CD4-positive, alpha-beta T cell (primary cell): Measurements from ENCODE around the gene HAPSTR1. TPM values are rescaled to one million over a fixed set of nuclear protein-coding genes. Genes with fewer than 3 reads are reported as not detected.

Source experiments
- ATAC-seq: fragments of 200-7000 bp; cut with Tn5 transposase; one replicate; pipeline ENCODE4 v1.10.0; 2022; ENCODE audit warnings: mild to moderate bottlenecking; ENCODE audit not compliant: poor library complexity
- CTCF ChIA-PET: fragments of 350-600 bp; sonication (Branson Sonifier 250); formaldehyde crosslinking; loops from one replicate; lab custom pipeline; 2021; ENCODE audit warnings: antibody characterized with exemption, inconsistent platforms; lab: Charles Lee
- POLR2A ChIA-PET: fragments of 350-600 bp; sonication (Branson Sonifier 250); formaldehyde crosslinking; loops from one replicate; lab custom pipeline; 2021; ENCODE audit warnings: antibody characterized with exemption, inconsistent platforms; lab: Charles Lee
- DNase-seq, 14 experiments: peaks; one replicate each; pipeline ENCODE4 v3.0.0-alpha.2; 2013 to 2020; ENCODE audit warnings: mixed read lengths in 2 of 14
- H3K27ac ChIP-seq, 2 donors: one replicate each; pipeline versions ENCODE4 v1.5.1 to v1.7.0; 2013; ENCODE audit warnings: low read length in 2 of 2, low read depth in 1 of 2, mild to moderate bottlenecking in 1 of 2
- H3K27me3 ChIP-seq, 2 experiments: 1 replicate in 1 of 2; 2 replicates in 1 of 2; pipeline versions ENCODE4 v1.6.1 to v1.7.0; 2013; ENCODE audit warnings: low read length in 2 of 2, control low read depth in 1 of 2, mild to moderate bottlenecking in 1 of 2, moderate library complexity in 1 of 2; ENCODE audit not compliant: insufficient read depth in 2 of 2, control insufficient read depth in 1 of 2
- H3K36me3 ChIP-seq: one replicate; pipeline ENCODE4 v1.6.1; 2013; ENCODE audit warnings: low read length, control low read depth; ENCODE audit not compliant: insufficient read depth
- H3K4me1 ChIP-seq: one replicate; pipeline ENCODE4 v1.6.1; 2013; ENCODE audit warnings: low read length, control low read depth; ENCODE audit not compliant: insufficient read depth
- H3K4me3 ChIP-seq: one replicate; pipeline ENCODE4 v1.5.1; 2013; ENCODE audit warnings: mild to moderate bottlenecking, low read length, moderate library complexity
- H3K9me3 ChIP-seq, 2 experiments: 1 replicate in 1 of 2; 2 replicates in 1 of 2; pipeline versions ENCODE4 v1.6.1 to v1.7.0; 2013; ENCODE audit warnings: low read length in 2 of 2, mild to moderate bottlenecking in 2 of 2, control low read depth in 1 of 2, moderate library complexity in 1 of 2; ENCODE audit not compliant: control insufficient read depth in 1 of 2, insufficient read depth in 1 of 2
- H3K27ac Mint-ChIP-seq: one replicate; pipeline ENCODE4 v1.8.0; 2020; ENCODE audit warnings: mixed read lengths
- H3K27me3 Mint-ChIP-seq: one replicate; pipeline ENCODE4 v1.8.0; 2021; ENCODE audit warnings: mixed read lengths
- H3K36me3 Mint-ChIP-seq: one replicate; pipeline ENCODE4 v1.8.0; 2021; ENCODE audit warnings: low read depth, mixed read lengths
- H3K4me1 Mint-ChIP-seq: one replicate; pipeline ENCODE4 v1.8.0; 2021; ENCODE audit warnings: low read depth, mixed read lengths
- H3K4me3 Mint-ChIP-seq: one replicate; pipeline ENCODE4 v1.8.0; 2020; ENCODE audit warnings: mild to moderate bottlenecking, mixed read lengths
- H3K9me3 Mint-ChIP-seq: one replicate; pipeline ENCODE4 v1.8.0; 2020; ENCODE audit warnings: mixed read lengths
- intact Hi-C, 2 experiments: fragments of 100-400 bp; cut with DNase I in 1 of 2; cut with micrococcal nuclease in 1 of 2; formaldehyde crosslinking; loops; one replicate each; pipeline versions ENCODE4 v1.15.1 to v1.9.0; 2023 to 2025; cut with DNase I, micrococcal nuclease
- total RNA-seq, 174 experiments: library from RNA in 2 of 174; stranded (reverse) in 2 of 174; gene quantifications; one replicate each; pipeline ENCODE4 v1.2.3 and lab custom pipeline; 2021 to 2026
- TF ChIP-seq, protein P1 (sequence below): fragments of 200-600 bp; IDR thresholded peaks from one replicate; pipeline ENCODE4 v1.8.0; 2022; ENCODE audit warnings: antibody characterized with exemption, mild to moderate bottlenecking

HAPSTR1 gene
- total RNA-seq, 2 experiments from 2014 or later = 152 to 153 TPM

GRCh38 chr16:9114842-9115241, 23.4 kb downstream of the HAPSTR1 start:
- H3K9me3 Mint-ChIP-seq = no peaks in the 10 kb centered on the region
- DNase-seq = no peak
- peaks cover 53% of the 10 kb centered on the region for H3K36me3 ChIP-seq
- peaks cover 19% of the 10 kb centered on the region for H3K4me1 ChIP-seq
- H3K4me3 Mint-ChIP-seq = no peak overlapping the region
- H3K27ac Mint-ChIP-seq = peak overlapping the region; percentile 73
- ATAC-seq = no peak
- H3K4me1 Mint-ChIP-seq = peaks cover 81% of the 10 kb centered on the region
- no peaks in the 10 kb centered on the region for H3K27me3 ChIP-seq
- peaks cover 89% of the 10 kb centered on the region for H3K36me3 Mint-ChIP-seq
- TF ChIP-seq, protein P1, sequence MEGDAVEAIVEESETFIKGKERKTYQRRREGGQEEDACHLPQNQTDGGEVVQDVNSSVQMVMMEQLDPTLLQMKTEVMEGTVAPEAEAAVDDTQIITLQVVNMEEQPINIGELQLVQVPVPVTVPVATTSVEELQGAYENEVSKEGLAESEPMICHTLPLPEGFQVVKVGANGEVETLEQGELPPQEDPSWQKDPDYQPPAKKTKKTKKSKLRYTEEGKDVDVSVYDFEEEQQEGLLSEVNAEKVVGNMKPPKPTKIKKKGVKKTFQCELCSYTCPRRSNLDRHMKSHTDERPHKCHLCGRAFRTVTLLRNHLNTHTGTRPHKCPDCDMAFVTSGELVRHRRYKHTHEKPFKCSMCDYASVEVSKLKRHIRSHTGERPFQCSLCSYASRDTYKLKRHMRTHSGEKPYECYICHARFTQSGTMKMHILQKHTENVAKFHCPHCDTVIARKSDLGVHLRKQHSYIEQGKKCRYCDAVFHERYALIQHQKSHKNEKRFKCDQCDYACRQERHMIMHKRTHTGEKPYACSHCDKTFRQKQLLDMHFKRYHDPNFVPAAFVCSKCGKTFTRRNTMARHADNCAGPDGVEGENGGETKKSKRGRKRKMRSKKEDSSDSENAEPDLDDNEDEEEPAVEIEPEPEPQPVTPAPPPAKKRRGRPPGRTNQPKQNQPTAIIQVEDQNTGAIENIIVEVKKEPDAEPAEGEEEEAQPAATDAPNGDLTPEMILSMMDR = no peak
- H3K27ac ChIP-seq = no peak overlapping the region
- H3K9me3 ChIP-seq = no peaks in the 10 kb centered on the region
- H3K27me3 Mint-ChIP-seq = no peaks in the 10 kb centered on the region
- H3K4me3 ChIP-seq = no peak overlapping the region
- CTCF ChIA-PET = interaction anchor here (0.8 to 1.2 kb wide), 2 partner anchors 8 to 12 kb away, joined by 3 to 4 read pairs; no protein-coding TSS in a partner anchor
- POLR2A ChIA-PET = interaction anchor here (0.6 to 1.1 kb wide), 2 partner anchors 12 to 13 kb away, joined by 3 read pairs; no protein-coding TSS in a partner anchor
- intact Hi-C loops = no loop called here

- POLR2A ChIA-PET = no interaction called here
- H3K27me3 Mint-ChIP-seq = no peaks in the 10 kb centered on the region
- TF ChIP-seq, protein P1 = no peak
- no peaks in the 10 kb centered on the region for H3K9me3 ChIP-seq
- H3K4me1 Mint-ChIP-seq = peaks cover 81% of the 10 kb centered on the region
- CTCF ChIA-PET = no interaction called here
- H3K4me3 Mint-ChIP-seq = no peak overlapping the region
- no peaks in the 10 kb centered on the region for H3K27me3 ChIP-seq
- H3K27ac Mint-ChIP-seq = peak overlapping the region; percentile 73
- H3K27ac ChIP-seq = no peak overlapping the region
- no peak for ATAC-seq
- no peaks in the 10 kb centered on the region for H3K9me3 Mint-ChIP-seq
- no peak overlapping the region for H3K4me3 ChIP-seq
- peaks cover 19% of the 10 kb centered on the region for H3K4me1 ChIP-seq
- H3K36me3 Mint-ChIP-seq = peaks cover 89% of the 10 kb centered on the region
- H3K36me3 ChIP-seq = peaks cover 56% of the 10 kb centered on the region
- no peak for DNase-seq
- intact Hi-C loops = no loop called here
Measured at GRCh38 chr16:9115277-9115676, 23.8 kb downstream of the HAPSTR1 start.

DNA sequence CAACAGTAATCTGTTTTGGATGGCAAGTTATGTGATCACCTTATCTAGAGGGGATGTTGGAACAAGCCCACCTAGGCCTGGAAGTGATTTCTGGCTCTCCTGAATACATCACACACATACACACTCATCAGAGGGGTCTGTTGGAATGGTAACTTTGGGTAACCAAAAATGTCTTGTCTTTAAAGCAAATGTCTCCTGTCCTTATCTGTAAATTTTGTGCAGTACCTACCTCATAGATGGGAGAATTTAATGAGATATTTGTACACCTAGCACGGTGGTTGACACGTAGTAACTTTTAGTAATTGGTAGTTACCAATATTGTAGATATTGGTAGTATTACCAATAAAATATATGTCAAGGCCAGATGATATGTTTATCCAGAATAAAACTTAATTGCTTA, 24.7 kb downstream of the HAPSTR1 start:
- Histone ChIP-seq H3K36me3 (peaks cover 61% of the 10 kb centered on the region), H3K27me3 (no peaks in the 10 kb centered on the region), H3K4me1 (peaks cover 11% of the 10 kb centered on the region), H3K27ac (no peak overlapping the region), H3K9me3 (no peaks in the 10 kb centered on the region), H3K4me3 (no peak overlapping the region)
- POLR2A ChIA-PET = no interaction called here
- Mint-ChIP-seq H3K4me3 (no peak overlapping the region), H3K4me1 (peaks cover 74% of the 10 kb centered on the region), H3K27ac (peak overlapping the region; percentile 73), H3K36me3 (peaks cover 85% of the 10 kb centered on the region), H3K27me3 (no peaks in the 10 kb centered on the region), H3K9me3 (no peaks in the 10 kb centered on the region)
- TF ChIP-seq, protein P1 = no peak
- intact Hi-C loops = no loop called here
- CTCF ChIA-PET = no interaction called here
- DNase-seq (no peak), ATAC-seq (no peak)
